ENCODE data around the gene NKX2-1. TPM values are rescaled to one million over a fixed set of nuclear protein-coding genes. Genes with fewer than 3 reads are reported as not detected.

NKX2-1 gene
- total RNA-seq, 5 donors from 2014 or later (not counting 1 experiment from before 2014, with no cell fraction given) = 0.16 to 0.23 (median 0.16) TPM; not detected in 2

- H3K4me1 Mint-ChIP-seq = peaks cover 20% of the 10 kb centered on the region in 3 donors
- peaks cover 0 to 14% of the 10 kb centered on the region in 2 experiments for H3K4me1 ChIP-seq (ENCODE audit: control insufficient read depth in 1 of 2, extremely low read depth in 1 of 2, insufficient read depth in 2 of 2, low read length in 2 of 2)
- H3K27ac ChIP-seq (ENCODE audit: low read length) = no peak overlapping the region
- no peaks in the 10 kb centered on the region for H3K36me3 ChIP-seq (ENCODE audit: control insufficient read depth in 2 of 2, extremely low read depth in 1 of 2, insufficient read depth in 1 of 2, low read length in 1 of 2)
- no peak for DNase-seq
- H3K4me3 Mint-ChIP-seq = no peak overlapping the region
- no peak for ATAC-seq (replicated peaks in 1 of 4)
- H3K4me3 ChIP-seq (ENCODE audit: control insufficient read depth in 1 of 2, extremely low read depth in 1 of 2, low read length in 1 of 2) = no peak overlapping the region
- 11% methylated on average over 27 of the region's 34 CpGs for WGBS (ENCODE audit: insufficient coverage)
- no peaks in the 10 kb centered on the region for H3K36me3 Mint-ChIP-seq
- no peak overlapping the region for H3K27ac Mint-ChIP-seq
- POLR2A ChIA-PET = no interaction called here
- CTCF ChIA-PET = no interaction called here
- no peaks in the 10 kb centered on the region for H3K9me3 ChIP-seq
- H3K27me3 ChIP-seq (replicated peaks in 1 of 2; ENCODE audit: control insufficient read depth in 2 of 2, extremely low read depth in 1 of 2, insufficient read depth in 2 of 2, low read length in 1 of 2) = peaks cover 0 to 86% of the 10 kb centered on the region in 2 experiments
- peaks cover 49 to 75% of the 10 kb centered on the region in 2 donors for H3K27me3 Mint-ChIP-seq
- no peaks in the 10 kb centered on the region for H3K9me3 Mint-ChIP-seq
Measured at GRCh38 chr14:36518031-36518585, 1.9 kb downstream of the NKX2-1 start.

- ChIA-PET CTCF (no interaction called here), POLR2A (no interaction called here)
- Mint-ChIP-seq H3K4me1 (peaks cover 17 to 19% (median 18%) of the 10 kb centered on the region in 3 donors), H3K27me3 (peaks cover 51 to 75% of the 10 kb centered on the region in 2 donors), H3K36me3 (no peaks in the 10 kb centered on the region), H3K4me3 (peak overlapping the region in 1 of 3 donors; percentile 13), H3K27ac (no peak overlapping the region), H3K9me3 (no peaks in the 10 kb centered on the region)
- 8% methylated on average over 87 of the region's 87 CpGs for WGBS (ENCODE audit: insufficient coverage)
- no peak overlapping the region for H3K4me3 ChIP-seq (ENCODE audit: control insufficient read depth in 1 of 2, extremely low read depth in 1 of 2, low read length in 1 of 2)
- no peak for ATAC-seq (replicated peaks in 1 of 4)
- no peak for DNase-seq
- no peaks in the 10 kb centered on the region for H3K9me3 ChIP-seq
- H3K27me3 ChIP-seq (replicated peaks in 1 of 2; ENCODE audit: control insufficient read depth in 2 of 2, extremely low read depth in 1 of 2, insufficient read depth in 2 of 2, low read length in 1 of 2) = peaks cover 3 to 83% of the 10 kb centered on the region in 2 experiments
- no peak overlapping the region for H3K27ac ChIP-seq (ENCODE audit: low read length)
- no peaks in the 10 kb centered on the region for H3K36me3 ChIP-seq (ENCODE audit: control insufficient read depth in 2 of 2, extremely low read depth in 1 of 2, insufficient read depth in 1 of 2, low read length in 1 of 2)
- H3K4me1 ChIP-seq (ENCODE audit: control insufficient read depth in 1 of 2, extremely low read depth in 1 of 2, insufficient read depth in 2 of 2, low read length in 2 of 2) = peaks cover 0 to 14% of the 10 kb centered on the region in 2 experiments
Measured at GRCh38 chr14:36517242-36518030, 2.6 kb downstream of the NKX2-1 start.

GRCh38 chr14:36516719-36517241 is 3.3 kb downstream of the NKX2-1 start:
- CTCF ChIA-PET = no interaction called here
- WGBS (ENCODE audit: insufficient coverage) = 22% methylated on average over 8 of the region's 16 CpGs
- Histone ChIP-seq H3K36me3 (ENCODE audit: control insufficient read depth in 2 of 2, extremely low read depth in 1 of 2, insufficient read depth in 1 of 2, low read length in 1 of 2) (no peaks in the 10 kb centered on the region), H3K27me3 (replicated peaks in 1 of 2; ENCODE audit: control insufficient read depth in 2 of 2, extremely low read depth in 1 of 2, insufficient read depth in 2 of 2, low read length in 1 of 2) (peaks cover 8 to 81% of the 10 kb centered on the region in 2 experiments), H3K27ac (ENCODE audit: low read length) (no peak overlapping the region), H3K9me3 (no peaks in the 10 kb centered on the region), H3K4me1 (ENCODE audit: control insufficient read depth in 1 of 2, extremely low read depth in 1 of 2, insufficient read depth in 2 of 2, low read length in 2 of 2) (peaks cover 0 to 14% of the 10 kb centered on the region in 2 experiments), H3K4me3 (ENCODE audit: control insufficient read depth in 1 of 2, extremely low read depth in 1 of 2, low read length in 1 of 2) (no peak overlapping the region)
- Mint-ChIP-seq H3K4me1 (peaks cover 10 to 15% (median 14%) of the 10 kb centered on the region in 3 donors), H3K27ac (no peak overlapping the region), H3K4me3 (peak overlapping the region in 1 of 3 donors; percentile 13), H3K36me3 (no peaks in the 10 kb centered on the region), H3K27me3 (peaks cover 51 to 75% of the 10 kb centered on the region in 2 donors), H3K9me3 (no peaks in the 10 kb centered on the region)
- DNase-seq (no peak), ATAC-seq (replicated peaks in 1 of 4) (no peak)
- POLR2A ChIA-PET = interaction anchor here in 1 of 2 donors (0.6 kb wide), 1 partner anchor 23 kb away, joined by 3 read pairs; no protein-coding TSS in a partner anchor

GRCh38 chr14:36515896-36516718 is 3.9 kb downstream of the NKX2-1 start:
- DNase-seq = no peak
- H3K4me1 Mint-ChIP-seq = peaks cover 7 to 10% (median 10%) of the 10 kb centered on the region in 3 donors
- H3K9me3 ChIP-seq = no peaks in the 10 kb centered on the region
- no peak overlapping the region for H3K27ac Mint-ChIP-seq
- peak overlapping the region in 1 of 3 donors; percentile 13 for H3K4me3 Mint-ChIP-seq
- H3K9me3 Mint-ChIP-seq = no peaks in the 10 kb centered on the region
- ATAC-seq (replicated peaks in 1 of 4) = no peak
- H3K27ac ChIP-seq (ENCODE audit: low read length) = no peak overlapping the region
- H3K4me1 ChIP-seq (ENCODE audit: control insufficient read depth in 1 of 2, extremely low read depth in 1 of 2, insufficient read depth in 2 of 2, low read length in 2 of 2) = peaks cover 0 to 14% of the 10 kb centered on the region in 2 experiments
- no peak overlapping the region for H3K4me3 ChIP-seq (ENCODE audit: control insufficient read depth in 1 of 2, extremely low read depth in 1 of 2, low read length in 1 of 2)
- ChIA-PET POLR2A (interaction anchor here in 1 of 2 donors (0.6 kb wide), 1 partner anchor 22 kb away, joined by 3 read pairs; no protein-coding TSS in a partner anchor), CTCF (no interaction called here)
- H3K27me3 ChIP-seq (replicated peaks in 1 of 2; ENCODE audit: control insufficient read depth in 2 of 2, extremely low read depth in 1 of 2, insufficient read depth in 2 of 2, low read length in 1 of 2) = peaks cover 8 to 74% of the 10 kb centered on the region in 2 experiments
- H3K36me3 Mint-ChIP-seq = no peaks in the 10 kb centered on the region
- peaks cover 48 to 70% of the 10 kb centered on the region in 2 donors for H3K27me3 Mint-ChIP-seq
- no peaks in the 10 kb centered on the region for H3K36me3 ChIP-seq (ENCODE audit: control insufficient read depth in 2 of 2, extremely low read depth in 1 of 2, insufficient read depth in 1 of 2, low read length in 1 of 2)
- 0% methylated on average over 1 of the region's 11 CpGs for WGBS (ENCODE audit: insufficient coverage)

GRCh38 chr14:36515105-36515593 is 4.9 kb downstream of the NKX2-1 start:
- Histone ChIP-seq H3K4me1 (ENCODE audit: control insufficient read depth in 1 of 2, extremely low read depth in 1 of 2, insufficient read depth in 2 of 2, low read length in 2 of 2) (peaks cover 0 to 11% of the 10 kb centered on the region in 2 experiments), H3K36me3 (ENCODE audit: control insufficient read depth in 2 of 2, extremely low read depth in 1 of 2, insufficient read depth in 1 of 2, low read length in 1 of 2) (no peaks in the 10 kb centered on the region), H3K4me3 (ENCODE audit: control insufficient read depth in 1 of 2, extremely low read depth in 1 of 2, low read length in 1 of 2) (no peak overlapping the region), H3K9me3 (no peaks in the 10 kb centered on the region), H3K27ac (ENCODE audit: low read length) (no peak overlapping the region), H3K27me3 (replicated peaks in 1 of 2; ENCODE audit: control insufficient read depth in 2 of 2, extremely low read depth in 1 of 2, insufficient read depth in 2 of 2, low read length in 1 of 2) (peaks cover 13 to 70% of the 10 kb centered on the region in 2 experiments)
- Mint-ChIP-seq H3K36me3 (no peaks in the 10 kb centered on the region), H3K27ac (no peak overlapping the region), H3K9me3 (no peaks in the 10 kb centered on the region), H3K4me3 (no peak overlapping the region), H3K4me1 (peaks cover 7 to 9% (median 8%) of the 10 kb centered on the region in 3 donors), H3K27me3 (peaks cover 58 to 74% of the 10 kb centered on the region in 2 donors)
- POLR2A ChIA-PET = no interaction called here
- CTCF ChIA-PET = no interaction called here
- no peak for ATAC-seq (replicated peaks in 1 of 4)
- WGBS (ENCODE audit: insufficient coverage) = no CpG with 5 or more reads among the region's 14 CpGs
- no peak for DNase-seq
